SK-N-SH treated with all-trans-retinoic acid at 6 μM for 48 hours (cell line): ENCODE data around the gene ZFP64.

ENCODE experiments used
- ATAC-seq: fragments of 200-7000 bp; cut with Tn5 transposase; 3 replicates; pipeline ENCODE4 v1.9.1; 2020; ENCODE audit warnings: mild to moderate bottlenecking, moderate library complexity
- ARNTL ChIP-seq: fragments of 450-650 bp; formaldehyde crosslinking; IDR thresholded peaks from 2 replicates; pipeline ENCODE4 v1.5.0; 2020; ENCODE audit warnings: low read depth, mild to moderate bottlenecking, moderate library complexity, borderline replicate concordance
- BACH2 ChIP-seq: fragments of 250-450 bp; sonication (Bioruptor Pico); IDR thresholded peaks from 2 replicates; pipeline ENCODE4 v1.9.0; 2021; ENCODE audit warnings: mild to moderate bottlenecking, borderline replicate concordance
- CREB5 ChIP-seq: fragments of 250-450 bp; sonication (Bioruptor Pico); IDR thresholded peaks from 2 replicates; pipeline ENCODE4 v1.5.1; 2020; ENCODE audit warnings: low read depth, mild to moderate bottlenecking, moderate library complexity
- CSDC2 ChIP-seq: fragments of 250-450 bp; sonication (Bioruptor Pico); IDR thresholded peaks from 2 replicates; pipeline ENCODE4 v1.5.0; 2020; ENCODE audit warnings: mild to moderate bottlenecking, moderate library complexity
- CSRNP3 ChIP-seq: fragments of 250-450 bp; sonication (Bioruptor Pico); IDR thresholded peaks from 2 replicates; pipeline ENCODE4 v1.5.1; 2021; ENCODE audit warnings: mild to moderate bottlenecking, moderate library complexity
- ESRRG ChIP-seq: fragments of 250-450 bp; sonication (Bioruptor Pico); IDR thresholded peaks from 2 replicates; pipeline ENCODE4 v1.6.1; 2021; ENCODE audit warnings: mild to moderate bottlenecking
- GLIS3 ChIP-seq: fragments of 250-450 bp; sonication (Bioruptor Pico); IDR thresholded peaks from 2 replicates; pipeline ENCODE4 v1.5.0; 2020; ENCODE audit warnings: mild to moderate bottlenecking, moderate library complexity
- ISL1 ChIP-seq: fragments of 250-450 bp; sonication (Bioruptor Pico); IDR thresholded peaks from 2 replicates; pipeline ENCODE4 v2.1.2; 2022; ENCODE audit warnings: mild to moderate bottlenecking, moderate library complexity
- OSR1 ChIP-seq: fragments of 250-450 bp; sonication (Bioruptor Pico); IDR thresholded peaks from 2 replicates; pipeline ENCODE4 v1.8.0; 2022; ENCODE audit warnings: moderate library complexity, mild to moderate bottlenecking, inconsistent platforms
- RARB ChIP-seq: fragments of 250-450 bp; sonication (Bioruptor Pico); IDR thresholded peaks from 2 replicates; pipeline ENCODE4 v1.8.0; 2021; ENCODE audit warnings: mild to moderate bottlenecking, moderate library complexity
- SNAI2 ChIP-seq: fragments of 250-450 bp; sonication (Bioruptor Pico); IDR thresholded peaks from 2 replicates; pipeline ENCODE4 v1.5.0; 2020; ENCODE audit warnings: mild to moderate bottlenecking, moderate library complexity
- TCF4 ChIP-seq: fragments of 250-450 bp; sonication (Bioruptor Pico); IDR thresholded peaks from 2 replicates; pipeline ENCODE4 v1.8.0; 2021; ENCODE audit warnings: mild to moderate bottlenecking, moderate library complexity, borderline replicate concordance
- ZC3H10 ChIP-seq: fragments of 250-450 bp; sonication (Bioruptor Pico); IDR thresholded peaks from 2 replicates; pipeline ENCODE4 v1.5.1; 2021; ENCODE audit warnings: mild to moderate bottlenecking, moderate library complexity
- ZFP30 ChIP-seq: fragments of 450-650 bp; formaldehyde crosslinking; IDR thresholded peaks from 2 replicates; pipeline ENCODE4 v1.5.0; 2022; ENCODE audit warnings: mild to moderate bottlenecking, moderate library complexity
- ZNF565 ChIP-seq: fragments of 450-650 bp; formaldehyde crosslinking; conservative IDR thresholded peaks from 2 replicates; pipeline ENCODE4 v1.5.0; 2020; ENCODE audit warnings: low read depth, mild to moderate bottlenecking, moderate library complexity
- ZNF70 ChIP-seq: fragments of 450-650 bp; formaldehyde crosslinking; IDR thresholded peaks from 2 replicates; pipeline ENCODE4 v1.5.0; 2020; ENCODE audit warnings: mild to moderate bottlenecking, moderate library complexity
- ZNF8 ChIP-seq: fragments of 450-650 bp; formaldehyde crosslinking; IDR thresholded peaks from 2 replicates; pipeline ENCODE4 v1.5.0; 2020; ENCODE audit warnings: mild to moderate bottlenecking, moderate library complexity
- TF ChIP-seq, protein P1 (sequence below): fragments of 250-450 bp; sonication (Bioruptor Pico); IDR thresholded peaks from 2 replicates; pipeline ENCODE4 v1.8.0; 2021; ENCODE audit warnings: low read depth, mild to moderate bottlenecking, moderate library complexity, borderline replicate concordance
- TF ChIP-seq, protein P2 (sequence below): fragments of 250-450 bp; sonication (Bioruptor Pico); IDR thresholded peaks from 2 replicates; pipeline ENCODE4 v1.5.0; 2020; ENCODE audit warnings: mild to moderate bottlenecking, moderate library complexity

Gene ZFP64

GRCh38 chr20:52167232-52167840, 24.2 kb downstream of the ZFP64 start:
- TF ChIP-seq ARNTL (CRISPR knock-in tag) (no peak), CSRNP3 (CRISPR knock-in tag) (no peak), SNAI2 (no peak), ISL1 (CRISPR knock-in tag) (no peak)
- no peak for ATAC-seq

DNA sequence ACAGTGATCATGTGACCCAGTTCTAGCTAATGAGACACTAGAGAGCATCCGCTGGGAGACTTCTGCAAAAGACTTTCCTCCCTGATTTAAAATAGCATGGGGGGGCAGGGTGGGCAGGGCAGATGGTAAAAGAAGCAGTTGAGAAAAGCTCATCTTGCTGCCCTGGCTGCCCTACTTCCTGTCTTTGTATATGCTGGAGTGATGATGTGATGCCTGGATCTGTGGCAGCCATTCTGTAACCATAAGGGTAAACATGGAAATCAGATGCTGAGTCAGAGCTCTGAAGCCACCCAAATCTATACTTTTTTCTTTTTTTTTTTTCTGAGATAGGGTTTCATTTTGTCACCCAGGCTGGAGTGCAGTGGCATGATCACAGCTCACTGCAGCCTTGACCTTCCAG, 25.4 kb downstream of the ZFP64 start:
- no peak for ATAC-seq
- no peak for TF ChIP-seq ARNTL (CRISPR knock-in tag)
- no peak for TF ChIP-seq RARB (CRISPR knock-in tag)
- TF ChIP-seq CSDC2 (CRISPR knock-in tag) = no peak
- TF ChIP-seq ZNF70 (CRISPR knock-in tag) = no peak
- no peak for TF ChIP-seq CSRNP3 (CRISPR knock-in tag)
- TF ChIP-seq, all 23 proteins: peak for 0

GRCh38 chr20:52160621-52161204, 30.9 kb downstream of the ZFP64 start:
- TF ChIP-seq GLIS3 (CRISPR knock-in tag) (no peak), ZNF565 (CRISPR knock-in tag) (no peak), ZNF70 (CRISPR knock-in tag) (no peak), CREB5 (CRISPR knock-in tag) (no peak), BACH2 (CRISPR knock-in tag) (no peak)
- TF ChIP-seq, all 23 proteins: peak for 0
- ATAC-seq = no peak

GRCh38 chr20:52160049-52160570, 31.5 kb downstream of the ZFP64 start:
- ATAC-seq = no peak
- TF ChIP-seq BACH2 (CRISPR knock-in tag) (no peak), ZNF8 (CRISPR knock-in tag) (no peak), ESRRG (CRISPR knock-in tag) (no peak), TCF4 (CRISPR knock-in tag) (no peak), OSR1 (CRISPR knock-in tag) (no peak), ISL1 (CRISPR knock-in tag) (no peak), ZC3H10 (no peak), ZNF565 (CRISPR knock-in tag) (no peak), ZNF70 (CRISPR knock-in tag) (no peak), ZFP30 (CRISPR knock-in tag) (no peak), CSDC2 (CRISPR knock-in tag) (no peak), ARNTL (CRISPR knock-in tag) (no peak), CSRNP3 (CRISPR knock-in tag) (no peak), CREB5 (CRISPR knock-in tag) (no peak)
- TF ChIP-seq, protein P1, sequence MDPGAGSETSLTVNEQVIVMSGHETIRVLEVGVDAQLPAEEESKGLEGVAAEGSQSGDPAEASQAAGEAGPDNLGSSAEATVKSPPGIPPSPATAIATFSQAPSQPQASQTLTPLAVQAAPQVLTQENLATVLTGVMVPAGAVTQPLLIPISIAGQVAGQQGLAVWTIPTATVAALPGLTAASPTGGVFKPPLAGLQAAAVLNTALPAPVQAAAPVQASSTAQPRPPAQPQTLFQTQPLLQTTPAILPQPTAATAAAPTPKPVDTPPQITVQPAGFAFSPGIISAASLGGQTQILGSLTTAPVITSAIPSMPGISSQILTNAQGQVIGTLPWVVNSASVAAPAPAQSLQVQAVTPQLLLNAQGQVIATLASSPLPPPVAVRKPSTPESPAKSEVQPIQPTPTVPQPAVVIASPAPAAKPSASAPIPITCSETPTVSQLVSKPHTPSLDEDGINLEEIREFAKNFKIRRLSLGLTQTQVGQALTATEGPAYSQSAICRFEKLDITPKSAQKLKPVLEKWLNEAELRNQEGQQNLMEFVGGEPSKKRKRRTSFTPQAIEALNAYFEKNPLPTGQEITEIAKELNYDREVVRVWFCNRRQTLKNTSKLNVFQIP (CRISPR knock-in tag) = no peak
- TF ChIP-seq, protein P2, sequence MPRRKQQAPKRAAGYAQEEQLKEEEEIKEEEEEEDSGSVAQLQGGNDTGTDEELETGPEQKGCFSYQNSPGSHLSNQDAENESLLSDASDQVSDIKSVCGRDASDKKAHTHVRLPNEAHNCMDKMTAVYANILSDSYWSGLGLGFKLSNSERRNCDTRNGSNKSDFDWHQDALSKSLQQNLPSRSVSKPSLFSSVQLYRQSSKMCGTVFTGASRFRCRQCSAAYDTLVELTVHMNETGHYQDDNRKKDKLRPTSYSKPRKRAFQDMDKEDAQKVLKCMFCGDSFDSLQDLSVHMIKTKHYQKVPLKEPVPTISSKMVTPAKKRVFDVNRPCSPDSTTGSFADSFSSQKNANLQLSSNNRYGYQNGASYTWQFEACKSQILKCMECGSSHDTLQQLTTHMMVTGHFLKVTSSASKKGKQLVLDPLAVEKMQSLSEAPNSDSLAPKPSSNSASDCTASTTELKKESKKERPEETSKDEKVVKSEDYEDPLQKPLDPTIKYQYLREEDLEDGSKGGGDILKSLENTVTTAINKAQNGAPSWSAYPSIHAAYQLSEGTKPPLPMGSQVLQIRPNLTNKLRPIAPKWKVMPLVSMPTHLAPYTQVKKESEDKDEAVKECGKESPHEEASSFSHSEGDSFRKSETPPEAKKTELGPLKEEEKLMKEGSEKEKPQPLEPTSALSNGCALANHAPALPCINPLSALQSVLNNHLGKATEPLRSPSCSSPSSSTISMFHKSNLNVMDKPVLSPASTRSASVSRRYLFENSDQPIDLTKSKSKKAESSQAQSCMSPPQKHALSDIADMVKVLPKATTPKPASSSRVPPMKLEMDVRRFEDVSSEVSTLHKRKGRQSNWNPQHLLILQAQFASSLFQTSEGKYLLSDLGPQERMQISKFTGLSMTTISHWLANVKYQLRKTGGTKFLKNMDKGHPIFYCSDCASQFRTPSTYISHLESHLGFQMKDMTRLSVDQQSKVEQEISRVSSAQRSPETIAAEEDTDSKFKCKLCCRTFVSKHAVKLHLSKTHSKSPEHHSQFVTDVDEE = no peak
- TF ChIP-seq, all 23 proteins: peak for 0
